H9 (cell line): ENCODE results near the gene PLEKHA5. TPM values are rescaled to one million over a fixed set of nuclear protein-coding genes. Genes with fewer than 3 reads are reported as not detected.
A peak's percentile ranks its signal among the peaks of the same experiment; 100 is the strongest.

Experiments used
- DNase-seq: peaks from one replicate; pipeline ENCODE4 v3.0.0-alpha.2; 2017
- H2AFZ ChIP-seq: one replicate; pipeline ENCODE4 v1.6.1; 2013; ENCODE audit warnings: mild to moderate bottlenecking, low read length, control low read depth, moderate library complexity
- H2AK5ac ChIP-seq: 2 replicates; pipeline ENCODE4 v1.6.1; 2013; ENCODE audit warnings: low read length, control low read depth, mixed read lengths; ENCODE audit not compliant: insufficient read length
- H2BK120ac ChIP-seq: one replicate; pipeline ENCODE4 v1.6.1; 2013; ENCODE audit warnings: low read depth, mild to moderate bottlenecking, low read length, control low read depth, inconsistent platforms; ENCODE audit not compliant: poor library complexity, severe bottlenecking
- H2BK12ac ChIP-seq: 2 replicates; pipeline ENCODE4 v1.6.1; 2013; ENCODE audit warnings: low read length, control low read depth, mixed read lengths, low read depth; ENCODE audit not compliant: insufficient read length
- H2BK15ac ChIP-seq: 2 replicates; pipeline ENCODE4 v1.6.1; 2013; ENCODE audit warnings: low read depth, low read length, control low read depth
- H2BK20ac ChIP-seq: one replicate; pipeline ENCODE4 v1.6.1; 2013; ENCODE audit warnings: low read depth, mild to moderate bottlenecking, low read length, control low read depth, inconsistent platforms; ENCODE audit not compliant: poor library complexity, severe bottlenecking
- H2BK5ac ChIP-seq: 2 replicates; pipeline ENCODE4 v1.6.1; 2013; ENCODE audit warnings: low read length, control low read depth, mixed read lengths; ENCODE audit not compliant: insufficient read length
- H3K14ac ChIP-seq: 2 replicates; pipeline ENCODE4 v1.6.1; 2013; ENCODE audit warnings: low read length, control low read depth; ENCODE audit not compliant: insufficient read depth
- H3K18ac ChIP-seq: 2 replicates; pipeline ENCODE4 v1.6.1; 2013; ENCODE audit warnings: low read depth, mild to moderate bottlenecking, mixed read lengths, low read length, control low read depth; ENCODE audit not compliant: insufficient read length
- H3K23ac ChIP-seq: 2 replicates; pipeline ENCODE4 v1.6.1; 2013; ENCODE audit warnings: low read length, control low read depth, mixed read lengths, low read depth; ENCODE audit not compliant: insufficient read length
- H3K23me2 ChIP-seq: 2 replicates; pipeline ENCODE4 v1.6.1; 2013; ENCODE audit warnings: low read depth, mild to moderate bottlenecking, mixed read lengths, low read length, control low read depth; ENCODE audit not compliant: insufficient read length, poor library complexity, severe bottlenecking
- H3K27ac ChIP-seq: 2 replicates; pipeline ENCODE4 v1.5.1; 2013; ENCODE audit warnings: low read length, control low read depth, mixed read lengths, low read depth; ENCODE audit not compliant: insufficient read length
- H3K27me3 ChIP-seq: 2 replicates; pipeline ENCODE4 v1.6.1; 2013; ENCODE audit warnings: low read length, control low read depth, inconsistent platforms; ENCODE audit not compliant: insufficient read depth
- H3K4ac ChIP-seq: 2 replicates; pipeline ENCODE4 v1.6.1; 2013; ENCODE audit warnings: low read depth, mild to moderate bottlenecking, control low read depth, inconsistent platforms, low read length, moderate library complexity
- H3K4me1 ChIP-seq: 2 replicates; pipeline ENCODE4 v1.6.1; 2013; ENCODE audit warnings: low read length, control low read depth, inconsistent platforms; ENCODE audit not compliant: insufficient read depth
- H3K4me2 ChIP-seq: 2 replicates; pipeline ENCODE4 v1.6.1; 2013; ENCODE audit warnings: low read length, control low read depth, mixed read lengths; ENCODE audit not compliant: insufficient read length, insufficient read depth
- H3K56ac ChIP-seq: 2 replicates; pipeline ENCODE4 v1.6.1; 2013; ENCODE audit warnings: low read depth, mild to moderate bottlenecking, mixed read lengths, low read length, control low read depth; ENCODE audit not compliant: insufficient read length
- H3K79me1 ChIP-seq: 2 replicates; pipeline ENCODE4 v1.6.1; 2013; ENCODE audit warnings: low read depth, mild to moderate bottlenecking, moderate library complexity, low read length, control low read depth, inconsistent platforms; ENCODE audit not compliant: insufficient read depth, poor library complexity, severe bottlenecking
- H3K79me2 ChIP-seq: 2 replicates; pipeline ENCODE4 v1.6.1; 2013; ENCODE audit warnings: low read length, control low read depth, inconsistent platforms; ENCODE audit not compliant: insufficient read depth
- H3K9ac ChIP-seq: 2 replicates; pipeline ENCODE4 v1.6.1; 2013; ENCODE audit warnings: low read length, control low read depth, mixed read lengths; ENCODE audit not compliant: insufficient read length; ENCODE audit errors: extremely low read depth
- H3K9me3 ChIP-seq: one replicate; pipeline ENCODE4 v1.6.1; 2013; ENCODE audit warnings: low read depth, low read length, inconsistent platforms; ENCODE audit not compliant: control insufficient read depth
- H3T11ph ChIP-seq: one replicate; pipeline ENCODE4 v1.6.1; 2013; ENCODE audit warnings: mild to moderate bottlenecking, low read length, control low read depth, inconsistent platforms
- H4K20me1 ChIP-seq: one replicate; pipeline ENCODE4 v1.6.1; 2013; ENCODE audit not compliant: control insufficient read depth, insufficient read length, insufficient read depth
- H4K5ac ChIP-seq: 2 replicates; pipeline ENCODE4 v1.6.1; 2013; ENCODE audit warnings: low read depth, mild to moderate bottlenecking, mixed read lengths, low read length, control low read depth; ENCODE audit not compliant: insufficient read length
- H4K8ac ChIP-seq: replicated peaks from 2 replicates; pipeline ENCODE4 v1.6.1; 2013; ENCODE audit warnings: low read length, control low read depth, mixed read lengths, low read depth; ENCODE audit not compliant: insufficient read length
- H4K91ac ChIP-seq: 2 replicates; pipeline ENCODE4 v1.6.1; 2013; ENCODE audit warnings: low read depth, mild to moderate bottlenecking, moderate library complexity, mixed read lengths, low read length, control low read depth; ENCODE audit not compliant: insufficient read length
- H3K27ac Mint-ChIP-seq, 3 experiments: 2 replicates in 2 of 3; 3 replicates in 1 of 3; pipeline ENCODE4 v1.8.0; 2020 to 2021; ENCODE audit warnings: mixed read lengths in 3 of 3, mild to moderate bottlenecking in 1 of 3, moderate library complexity in 1 of 3
- H3K27me3 Mint-ChIP-seq: 2 replicates; pipeline ENCODE4 v1.8.0; 2021; ENCODE audit warnings: low read depth, mild to moderate bottlenecking, moderate library complexity, mixed read lengths
- H3K36me3 Mint-ChIP-seq, 3 experiments: 2 replicates in 2 of 3; 3 replicates in 1 of 3; pipeline ENCODE4 v1.8.0; 2020 to 2021; ENCODE audit warnings: low read depth in 3 of 3, mixed read lengths in 3 of 3; ENCODE audit not compliant: insufficient read depth in 1 of 3
- H3K4me1 Mint-ChIP-seq, 2 experiments: 2 replicates each; pipeline ENCODE4 v1.8.0; 2020; ENCODE audit warnings: mixed read lengths in 2 of 2
- H3K4me3 Mint-ChIP-seq, 2 experiments: 2 replicates in 1 of 2; 3 replicates in 1 of 2; pipeline ENCODE4 v1.8.0; 2020 to 2021; ENCODE audit warnings: mild to moderate bottlenecking in 2 of 2, mixed read lengths in 2 of 2, moderate library complexity in 1 of 2
- H3K9me3 Mint-ChIP-seq, 2 experiments: 2 replicates in 1 of 2; 3 replicates in 1 of 2; pipeline ENCODE4 v1.8.0; 2020; ENCODE audit warnings: mild to moderate bottlenecking in 2 of 2, mixed read lengths in 2 of 2, moderate library complexity in 1 of 2
- WGBS: extraction: QIAGEN DNeasy Blood & Tissue Kit; methylation state at CpG from one replicate; pipeline ENCODE4 v1.1.7; 2013; ENCODE audit warnings: missing lambda C conversion rate, low lambda C conversion rate, mixed read lengths; ENCODE audit not compliant: insufficient read length; ENCODE audit errors: extremely low coverage; 5-methylcytosine and 5-hydroxymethylcytosine counted together
- total RNA-seq: library from RNA; stranded (reverse); gene quantifications from 2 replicates; pipeline ENCODE4 v1.2.1, GENCODE V29; 2021
- TF ChIP-seq, protein P1 (sequence below): fragments of 200-600 bp; sonication (generic); conservative IDR thresholded peaks from 3 replicates; pipeline ENCODE4 v1.8.0; 2021; ENCODE audit warnings: antibody characterized with exemption, mild to moderate bottlenecking

PLEKHA5 gene
- total RNA-seq, 1 experiment from 2014 or later, result 86.7 TPM

- Histone ChIP-seq H3K27ac (no peak overlapping the region), H2AK5ac (no peak overlapping the region), H3T11ph (no peak overlapping the region), H4K20me1 (no peaks in the 10 kb centered on the region), H4K5ac (no peak overlapping the region), H3K23me2 (no peaks in the 10 kb centered on the region), H3K18ac (no peak overlapping the region), H4K91ac (no peak overlapping the region), H2BK120ac (no peak overlapping the region), H3K4ac (no peak overlapping the region), H3K14ac (no peak overlapping the region), H3K56ac (no peak overlapping the region), H3K79me1 (no peaks in the 10 kb centered on the region), H3K4me1 (peaks cover 6% of the 10 kb centered on the region; the same call in 1 of the 2 replicates), H2BK12ac (no peak overlapping the region), H3K4me2 (no peak overlapping the region), H3K9ac (no peak overlapping the region), H2BK15ac (no peak overlapping the region), H3K79me2 (no peaks in the 10 kb centered on the region), H4K8ac (no peak overlapping the region), H3K27me3 (no peaks in the 10 kb centered on the region), H2AFZ (no peak overlapping the region), H3K23ac (no peak overlapping the region), H3K9me3 (no peaks in the 10 kb centered on the region), H2BK20ac (no peak overlapping the region), H2BK5ac (no peak overlapping the region)
- TF ChIP-seq, protein P1, sequence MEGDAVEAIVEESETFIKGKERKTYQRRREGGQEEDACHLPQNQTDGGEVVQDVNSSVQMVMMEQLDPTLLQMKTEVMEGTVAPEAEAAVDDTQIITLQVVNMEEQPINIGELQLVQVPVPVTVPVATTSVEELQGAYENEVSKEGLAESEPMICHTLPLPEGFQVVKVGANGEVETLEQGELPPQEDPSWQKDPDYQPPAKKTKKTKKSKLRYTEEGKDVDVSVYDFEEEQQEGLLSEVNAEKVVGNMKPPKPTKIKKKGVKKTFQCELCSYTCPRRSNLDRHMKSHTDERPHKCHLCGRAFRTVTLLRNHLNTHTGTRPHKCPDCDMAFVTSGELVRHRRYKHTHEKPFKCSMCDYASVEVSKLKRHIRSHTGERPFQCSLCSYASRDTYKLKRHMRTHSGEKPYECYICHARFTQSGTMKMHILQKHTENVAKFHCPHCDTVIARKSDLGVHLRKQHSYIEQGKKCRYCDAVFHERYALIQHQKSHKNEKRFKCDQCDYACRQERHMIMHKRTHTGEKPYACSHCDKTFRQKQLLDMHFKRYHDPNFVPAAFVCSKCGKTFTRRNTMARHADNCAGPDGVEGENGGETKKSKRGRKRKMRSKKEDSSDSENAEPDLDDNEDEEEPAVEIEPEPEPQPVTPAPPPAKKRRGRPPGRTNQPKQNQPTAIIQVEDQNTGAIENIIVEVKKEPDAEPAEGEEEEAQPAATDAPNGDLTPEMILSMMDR, result no peak
- H3K4me3 Mint-ChIP-seq, result no peak overlapping the region
- H3K27me3 Mint-ChIP-seq, result no peaks in the 10 kb centered on the region
- H3K4me1 Mint-ChIP-seq, result peaks cover 32 to 46% of the 10 kb centered on the region in 2 experiments
- H3K36me3 Mint-ChIP-seq, result peaks cover 0 to 3% (median 0%) of the 10 kb centered on the region in 3 experiments; a peak in 2 of 7 replicates
- no CpG with 5 or more reads among the region's 1 CpG for WGBS
- DNase-seq, result no peak
- H3K9me3 Mint-ChIP-seq, result no peaks in the 10 kb centered on the region
- peak overlapping the region in 1 of 3 experiments; percentile 3; a peak in 1 of 7 replicates for H3K27ac Mint-ChIP-seq
Observed at GRCh38 chr12:19200261-19200660, 70.7 kb downstream of the PLEKHA5 start.
